NCI-H1092 (cell line): ENCODE measurements around the gene SLC26A2.

ENCODE experiments used
- DNase-seq: peaks from one replicate; lab custom pipeline; 2025; lab: John Stamatoyannopoulos, UW

Gene SLC26A2

DNA sequence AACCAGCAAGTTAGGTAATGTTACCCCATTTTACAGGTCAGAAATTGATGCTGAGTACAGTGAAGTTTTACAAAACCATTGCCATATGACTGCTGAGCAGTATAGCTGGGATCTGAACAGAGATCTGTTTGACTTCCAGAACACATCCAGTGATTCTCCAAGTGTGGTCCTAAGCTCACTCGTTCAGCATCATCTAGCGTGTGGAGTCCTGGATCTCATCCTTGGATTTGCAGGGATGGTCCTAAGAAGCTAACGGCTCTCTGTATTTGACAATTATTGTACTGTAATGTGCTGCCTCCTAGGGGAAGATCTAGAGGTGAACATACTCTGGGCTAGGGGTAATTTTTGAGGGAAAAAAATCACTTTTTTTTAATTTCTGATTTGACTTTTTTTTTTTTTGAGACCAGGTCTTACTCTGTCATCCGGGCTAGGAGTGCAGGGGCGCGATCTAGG, 1.4 kb downstream of the SLC26A2 start:
- no peak for DNase-seq

DNA sequence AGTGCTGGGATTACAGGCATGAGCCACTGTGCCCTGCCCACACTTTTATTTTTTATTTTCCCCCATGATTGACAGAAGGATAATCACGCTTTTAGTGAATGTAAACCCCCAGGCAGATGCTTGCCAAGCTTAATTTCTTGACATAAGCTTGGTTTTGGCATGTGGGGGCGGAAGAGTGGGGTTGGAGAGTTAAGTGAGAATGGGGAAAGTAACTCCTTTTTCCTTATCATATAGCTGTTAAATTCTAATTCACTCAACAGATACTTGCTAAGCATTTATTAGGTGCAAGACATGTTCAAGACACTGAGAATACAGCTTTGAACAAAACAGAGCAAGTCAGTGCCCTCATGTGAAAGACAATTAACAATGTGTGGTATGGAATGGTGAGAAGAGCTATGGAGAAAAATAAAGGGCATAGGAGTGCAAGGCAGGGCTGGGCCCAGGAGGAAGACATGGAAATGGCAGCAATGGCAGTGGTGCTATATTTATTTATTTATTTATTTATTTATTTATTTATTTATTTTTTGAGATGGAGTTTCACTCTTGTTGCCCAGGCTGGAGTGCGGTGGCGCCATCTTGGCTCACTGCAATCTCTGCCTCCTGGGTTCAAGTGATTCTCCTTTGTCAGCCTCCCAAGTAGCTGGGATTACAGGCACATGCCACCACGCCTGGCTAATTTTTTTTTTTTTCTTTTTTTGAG, 2.2 kb downstream of the SLC26A2 start:
- DNase-seq = no peak

DNA sequence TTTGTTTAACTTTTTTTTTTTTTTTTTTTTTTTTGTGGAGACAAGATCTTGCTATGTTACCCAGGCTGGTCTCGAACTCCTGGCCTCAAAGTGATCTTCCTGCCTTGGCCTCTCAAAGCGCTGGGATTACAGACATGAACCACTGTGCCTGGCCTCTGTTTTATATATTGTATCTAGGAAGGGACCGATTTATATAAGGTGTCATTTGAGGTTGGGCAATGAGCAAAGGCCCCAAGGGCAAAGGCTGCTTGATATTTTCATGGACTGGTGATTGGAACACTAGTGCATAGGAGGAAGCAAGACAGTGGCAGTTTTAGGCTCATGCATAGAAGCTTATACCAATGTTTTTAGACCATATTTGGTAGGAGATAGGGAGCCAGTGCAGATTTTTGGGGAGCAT, 3.2 kb downstream of the SLC26A2 start:
- no peak for DNase-seq

DNA sequence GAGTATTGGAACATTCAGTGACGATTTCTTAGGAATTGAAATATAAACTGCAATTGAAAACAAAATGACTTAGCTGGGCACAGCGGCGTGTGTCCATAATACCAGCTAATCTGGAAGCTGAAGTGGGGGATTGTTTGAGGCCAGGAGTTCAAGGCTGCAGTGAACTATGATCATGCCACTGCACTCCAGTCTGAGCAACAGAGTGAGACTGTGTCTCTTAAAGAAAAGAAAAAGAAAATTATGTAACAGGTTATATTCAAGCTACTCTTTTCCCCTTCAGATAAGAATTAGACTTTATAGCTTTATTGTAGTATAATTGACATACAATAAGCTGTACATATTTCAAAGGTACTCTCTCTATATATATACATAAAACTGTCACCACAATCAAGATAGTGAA, 6.4 kb downstream of the SLC26A2 start:
- no peak for DNase-seq

DNA sequence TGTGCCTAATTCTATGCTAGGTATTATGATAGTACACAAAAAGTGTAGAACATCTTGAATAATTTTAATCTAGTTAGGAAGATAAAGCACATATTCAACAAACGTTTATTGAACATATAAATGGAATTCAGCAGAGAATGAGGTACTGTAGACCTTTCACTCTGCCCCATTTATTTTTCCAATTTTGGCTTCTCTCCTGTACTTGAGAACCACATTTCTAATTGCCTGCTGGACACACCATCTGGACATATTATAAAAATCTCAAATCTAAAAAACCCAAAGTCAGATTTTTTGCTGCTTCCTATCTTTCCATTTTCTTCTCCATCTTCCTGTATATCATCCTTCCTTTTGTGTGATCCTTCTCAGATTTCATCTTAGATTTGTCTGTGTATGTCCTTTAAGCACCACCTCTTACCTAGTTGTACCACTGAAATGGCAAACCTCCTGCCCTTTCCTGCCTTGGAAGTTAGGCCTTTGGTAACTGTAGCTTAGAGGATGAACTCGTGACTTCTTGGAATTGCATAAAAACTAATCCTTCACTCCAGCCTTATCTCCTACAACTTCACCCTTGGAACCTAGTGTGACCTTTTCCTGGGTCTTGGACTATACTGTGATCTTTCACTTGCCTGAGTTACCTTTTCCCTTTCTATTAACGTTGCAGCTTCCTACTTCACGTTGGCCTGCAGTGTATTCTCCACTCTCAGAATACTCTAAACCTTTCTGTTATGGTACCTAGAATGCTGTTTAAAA, 8.8 kb downstream of the SLC26A2 start:
- DNase-seq = no peak

DNA sequence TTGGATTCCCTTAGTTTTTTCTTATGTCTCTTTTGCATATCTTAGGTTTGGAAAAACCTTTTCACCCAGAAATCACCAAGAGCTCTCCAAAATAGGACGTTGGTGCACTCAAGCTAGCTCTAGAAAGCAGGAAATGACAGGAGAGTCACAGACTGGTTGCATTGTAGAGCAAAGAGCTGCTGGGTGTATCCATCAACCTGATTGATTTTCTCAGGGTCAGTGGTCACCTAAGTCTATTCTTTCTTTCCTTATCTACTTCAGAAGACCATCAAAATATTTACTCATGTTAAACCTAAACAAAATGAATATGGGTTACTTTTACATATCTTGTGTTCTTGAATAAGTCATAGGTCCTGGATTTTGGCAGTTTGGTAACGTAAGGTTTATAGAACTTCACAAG, 14.9 kb downstream of the SLC26A2 start:
- no peak for DNase-seq

DNA sequence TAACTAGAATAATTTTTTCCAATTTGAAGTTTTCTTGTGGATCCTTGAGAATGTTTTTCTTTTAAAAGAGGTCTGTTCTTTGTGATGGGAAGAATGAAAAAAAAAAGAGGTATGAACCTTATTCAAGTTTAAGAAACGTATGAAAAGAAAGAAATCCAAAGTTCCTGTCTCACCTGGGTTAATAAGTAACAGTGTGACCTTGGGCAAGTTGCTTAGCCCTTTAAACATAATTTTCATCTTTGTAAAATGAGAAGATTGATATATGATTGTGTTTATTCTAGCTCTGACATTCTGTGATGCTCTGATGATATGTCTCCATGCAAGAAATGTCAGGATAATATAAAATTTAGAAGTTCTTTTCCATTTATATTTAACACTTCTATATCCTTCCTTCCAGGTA, 19.3 kb downstream of the SLC26A2 start:
- DNase-seq = no peak

DNA sequence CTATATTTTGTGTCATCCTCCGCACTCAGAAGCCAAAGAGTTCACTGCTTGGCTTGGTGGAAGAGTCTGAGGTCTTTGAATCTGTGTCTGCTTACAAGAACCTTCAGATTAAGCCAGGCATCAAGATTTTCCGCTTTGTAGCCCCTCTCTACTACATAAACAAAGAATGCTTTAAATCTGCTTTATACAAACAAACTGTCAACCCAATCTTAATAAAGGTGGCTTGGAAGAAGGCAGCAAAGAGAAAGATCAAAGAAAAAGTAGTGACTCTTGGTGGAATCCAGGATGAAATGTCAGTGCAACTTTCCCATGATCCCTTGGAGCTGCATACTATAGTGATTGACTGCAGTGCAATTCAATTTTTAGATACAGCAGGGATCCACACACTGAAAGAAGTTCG, 20.6 kb downstream of the SLC26A2 start:
- DNase-seq = no peak

DNA sequence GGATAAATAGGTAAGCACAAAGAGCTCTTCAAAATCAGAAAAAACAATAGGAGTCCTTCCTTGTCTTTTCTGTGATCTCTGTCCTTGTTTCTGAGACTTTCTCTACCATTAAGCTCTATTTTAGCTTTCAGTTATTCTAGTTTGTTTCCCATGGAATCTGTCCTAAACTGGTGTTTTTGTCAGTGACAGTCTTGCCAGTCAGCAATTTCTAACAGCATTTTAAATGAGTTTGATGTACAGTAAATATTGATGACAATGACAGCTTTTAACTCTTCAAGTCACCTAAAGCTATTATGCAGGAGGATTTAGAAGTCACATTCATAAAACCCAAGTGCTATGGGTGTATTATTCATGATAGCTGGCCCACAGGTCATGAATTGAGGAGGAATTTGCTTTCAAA, 21.9 kb downstream of the SLC26A2 start:
- DNase-seq = no peak

DNA sequence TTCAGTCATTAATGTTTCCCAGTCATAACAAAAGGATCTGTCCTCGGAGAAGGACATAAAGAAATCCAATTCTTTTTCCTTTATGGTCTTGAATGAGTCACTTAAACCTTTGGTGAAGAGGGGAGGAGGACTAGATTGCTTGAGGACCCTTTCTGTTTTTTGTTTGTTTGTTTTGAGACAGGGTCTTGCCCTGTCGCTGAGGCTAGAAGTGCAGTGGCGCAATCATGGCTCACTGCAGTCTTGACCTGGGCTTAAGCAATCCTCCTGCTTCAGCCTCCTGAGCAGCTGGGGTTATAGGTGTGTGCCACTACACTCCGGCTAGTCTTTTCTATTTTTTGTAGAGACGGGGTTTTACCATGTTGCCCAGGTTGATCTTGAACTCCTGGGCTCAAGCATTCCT, 27.6 kb downstream of the SLC26A2 start:
- DNase-seq = no peak

DNA sequence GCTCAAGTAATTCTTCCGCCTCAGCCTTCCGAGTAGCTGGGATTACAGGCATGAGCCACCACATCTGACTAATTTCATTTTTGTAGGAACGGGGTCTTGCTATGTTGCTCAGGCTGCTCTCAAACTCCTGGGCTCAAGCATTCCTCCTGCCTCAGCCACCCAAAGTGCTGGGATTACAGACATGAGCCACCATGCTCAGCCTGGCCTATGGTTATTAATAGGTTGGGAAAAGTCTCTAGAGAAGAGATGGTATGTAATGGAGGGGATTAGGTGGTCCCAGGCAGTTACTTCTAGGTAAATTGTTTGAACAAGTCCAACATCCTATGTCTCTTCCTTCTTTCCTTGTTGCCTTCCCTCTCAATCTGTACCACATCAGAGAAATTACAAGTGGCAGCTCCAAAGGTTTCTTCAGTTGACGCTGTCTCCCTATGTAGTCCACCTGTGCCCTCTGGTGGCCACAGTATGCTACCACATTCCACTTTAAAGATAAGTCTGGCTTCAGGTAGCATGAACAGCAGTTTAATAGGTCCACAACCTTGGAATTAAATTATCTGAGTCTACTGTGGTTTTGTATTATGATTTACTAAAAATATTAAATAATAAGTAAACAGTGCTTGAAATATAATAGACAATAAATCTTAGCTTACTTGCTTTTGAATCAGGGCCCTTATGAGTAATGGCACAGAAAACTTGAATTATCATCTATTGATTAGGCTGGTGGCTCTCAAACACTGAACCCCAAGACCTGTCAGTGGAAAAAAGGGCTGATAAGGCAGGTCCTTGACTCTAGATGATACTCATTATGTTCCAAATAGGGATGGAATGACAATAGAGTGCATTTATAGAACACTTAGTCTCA, 30.2 kb downstream of the SLC26A2 start:
- peak; percentile 27 for DNase-seq

DNA sequence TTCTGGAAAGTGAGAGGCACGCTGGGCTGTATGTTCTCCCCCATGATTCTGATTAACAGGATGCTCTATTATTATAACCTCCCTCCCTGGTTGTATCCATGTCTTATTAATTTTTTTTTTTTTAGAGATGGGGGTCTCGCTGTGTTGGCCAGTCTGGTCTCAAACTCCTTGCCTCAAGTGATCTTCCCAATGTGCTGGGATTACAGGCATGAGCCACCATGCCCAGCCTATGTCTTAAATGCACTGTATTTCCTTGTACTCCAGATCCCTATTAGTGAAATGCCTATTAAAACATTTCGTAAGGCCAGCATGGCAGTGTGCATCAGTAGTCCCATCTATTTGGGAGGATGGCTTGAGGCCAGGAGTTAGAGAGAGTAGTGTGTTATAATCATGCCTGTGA, 32.9 kb downstream of the SLC26A2 start:
- no peak for DNase-seq

DNA sequence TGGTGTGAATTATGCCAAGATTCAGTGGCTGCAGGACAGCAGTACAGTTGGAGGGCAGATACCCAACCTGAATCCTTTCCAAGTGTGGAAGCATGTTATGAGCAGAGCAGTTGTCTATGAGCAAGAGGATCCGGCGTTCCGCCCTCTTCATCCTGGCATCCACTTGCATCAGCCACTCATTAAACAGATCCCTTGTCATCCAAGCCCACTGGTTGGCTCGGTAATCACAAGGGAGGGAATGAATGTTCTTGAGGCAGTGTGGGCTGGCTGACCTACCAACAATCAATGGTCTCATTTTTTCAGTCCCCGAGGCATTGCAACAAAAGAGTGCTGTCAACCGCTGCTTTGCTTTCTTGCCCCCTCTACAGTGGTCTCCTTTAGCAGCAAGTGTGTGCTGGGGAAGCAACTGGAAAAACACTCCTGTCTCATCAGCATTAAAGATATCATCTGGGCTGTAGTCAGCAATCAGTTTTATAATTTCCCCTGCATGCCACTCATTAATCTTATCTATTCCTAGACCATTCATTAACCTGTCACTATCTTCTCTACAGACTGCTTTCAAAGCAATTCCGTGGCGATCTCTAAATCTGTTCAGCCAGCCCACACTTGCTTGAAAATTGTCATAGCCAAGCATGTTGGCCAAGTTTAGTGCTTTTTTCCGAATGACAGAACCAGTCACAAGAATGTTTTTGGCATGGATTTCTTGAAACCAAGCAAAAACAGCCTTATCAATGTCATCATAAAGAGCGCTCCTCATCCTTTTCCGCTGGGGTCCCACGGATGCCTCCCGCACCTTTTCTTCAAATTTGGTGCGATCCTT, 35.0 kb downstream of the SLC26A2 start:
- no peak for DNase-seq

DNA sequence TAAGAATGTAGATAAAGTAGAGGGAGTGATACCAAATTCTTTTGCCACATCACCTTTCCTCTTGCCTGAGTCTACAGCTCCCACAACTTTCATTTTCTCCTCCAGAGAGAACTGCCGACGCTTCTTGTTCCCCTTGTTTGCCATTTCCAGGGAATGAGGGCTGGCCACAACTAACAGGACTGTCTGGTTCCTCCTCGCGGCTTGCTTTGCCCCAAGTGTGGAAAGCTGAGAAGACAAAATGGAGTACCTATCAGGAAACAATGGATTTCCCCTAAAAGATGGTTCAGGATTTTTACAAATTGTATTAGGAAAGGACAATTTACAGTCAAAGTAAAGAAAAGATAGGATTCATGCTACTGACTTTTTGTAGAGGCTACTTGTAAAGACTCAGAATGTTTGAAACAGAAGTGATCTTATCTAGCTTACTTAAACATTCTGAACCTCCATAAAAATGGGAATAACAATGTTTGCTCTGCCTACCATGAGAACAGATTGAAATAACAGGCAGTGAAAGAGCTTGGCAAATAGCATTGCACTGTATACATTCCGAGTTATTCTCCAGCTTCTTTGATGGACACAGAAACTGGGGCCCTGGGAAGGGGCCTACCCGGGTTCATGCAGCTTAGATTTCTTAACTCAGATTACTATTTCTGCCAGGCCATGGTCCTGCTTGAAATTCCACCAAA, 35.8 kb downstream of the SLC26A2 start:
- no peak for DNase-seq

DNA sequence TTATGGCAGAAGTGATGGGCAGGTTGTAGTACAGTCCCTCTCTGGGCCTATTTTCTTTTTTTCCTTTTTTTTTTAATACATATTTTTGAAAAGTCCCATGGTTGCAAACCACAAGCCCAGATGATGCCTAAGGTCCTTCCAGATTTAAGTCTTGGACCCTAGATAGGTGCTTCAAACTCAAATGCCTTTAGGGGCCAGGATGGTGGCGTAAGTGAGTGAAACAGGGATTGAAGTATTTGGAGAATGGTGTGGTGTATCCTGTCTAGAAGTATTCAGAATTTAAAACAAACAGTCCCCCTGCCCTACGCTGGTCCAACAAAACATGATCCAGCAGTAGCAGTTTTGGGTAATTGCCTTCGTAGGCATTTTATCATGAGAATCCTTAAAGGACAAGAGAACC, 37.7 kb downstream of the SLC26A2 start:
- DNase-seq = no peak

DNA sequence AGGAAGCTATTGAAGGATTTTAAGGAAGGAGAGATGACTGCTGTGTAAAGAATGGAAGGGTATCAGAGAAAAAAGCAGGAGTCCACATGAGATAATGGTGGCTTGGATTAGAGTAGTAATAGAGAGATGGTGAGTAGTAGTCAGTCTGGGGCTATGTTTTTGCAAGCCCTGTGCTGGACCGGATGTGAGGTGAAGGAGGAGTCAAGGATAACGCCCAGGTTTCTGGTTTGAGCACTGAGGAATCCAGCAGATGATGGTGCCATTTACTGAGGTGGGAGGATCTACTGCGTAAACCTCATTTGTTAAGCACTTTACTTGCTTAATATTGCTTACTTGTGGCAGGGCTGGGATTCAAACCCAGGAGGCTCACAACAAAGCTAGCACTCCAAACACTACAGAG, 38.8 kb downstream of the SLC26A2 start:
- no peak for DNase-seq

DNA sequence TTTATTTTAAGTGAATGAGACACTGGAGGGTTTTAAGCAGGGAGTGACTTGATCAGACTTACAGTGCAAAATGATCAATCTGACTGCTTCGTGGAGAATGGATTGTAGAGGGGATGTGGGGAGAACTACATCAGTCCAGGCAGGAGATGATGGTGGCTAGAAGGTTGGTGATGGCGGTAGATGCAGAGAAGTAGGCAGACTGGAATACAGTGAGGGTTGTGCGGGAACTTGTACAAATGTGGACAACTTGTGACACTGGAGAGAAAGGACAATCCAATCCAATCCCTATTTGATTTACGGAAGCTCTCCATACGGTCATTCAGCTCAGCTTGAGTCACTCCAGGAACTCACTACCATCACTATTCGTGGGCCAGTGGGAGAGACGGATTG, 39.3 kb downstream of the SLC26A2 start:
- DNase-seq = no peak

DNA sequence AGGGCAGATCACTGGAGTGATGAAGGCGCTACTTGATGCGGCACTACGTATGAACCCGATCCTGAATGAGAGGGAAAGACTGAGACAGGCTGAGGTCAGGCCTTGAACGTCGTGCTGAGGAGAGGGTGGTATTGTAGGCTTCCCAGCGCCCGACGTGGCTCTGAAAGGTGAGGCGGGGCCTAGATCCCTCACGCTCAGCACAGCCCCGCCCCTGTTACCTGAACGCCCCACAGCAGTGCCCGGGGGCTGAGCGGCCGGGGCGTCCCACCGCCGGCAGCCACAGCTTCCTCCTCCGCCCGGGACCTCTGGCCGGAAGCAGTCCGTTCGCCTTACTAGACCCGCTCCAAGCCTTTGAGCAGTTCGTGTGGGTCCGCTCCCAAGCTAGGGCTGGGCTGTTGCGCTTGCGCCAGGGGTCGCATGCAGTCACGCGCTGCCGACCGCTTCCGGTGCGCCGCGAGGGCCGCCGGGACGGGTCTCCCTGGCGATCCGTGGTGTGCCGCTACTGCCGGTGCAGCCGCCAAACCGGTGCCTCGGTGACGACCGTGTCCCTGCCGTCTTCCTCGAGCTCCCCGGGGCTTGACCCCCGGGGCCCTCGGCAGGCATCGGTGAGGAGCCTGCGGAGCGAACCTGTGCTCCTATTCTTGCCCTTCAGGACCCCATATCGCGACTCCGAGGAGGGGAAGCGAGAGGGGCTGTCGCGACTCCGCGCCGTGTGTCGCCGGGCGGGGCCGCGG, 39.9 kb downstream of the SLC26A2 start, which contains the start of the genes HMGXB3 and TIGD6:
TSS of gene HMGXB3 (plus strand) at position 484 of the 734 bp plus-strand sequence. CDS start 4,114 bp downstream, outside the sequence.
TSS of gene TIGD6 (minus strand) at position 399 of the 734 bp plus-strand sequence. CDS start 4,306 bp downstream, outside the sequence.
- DNase-seq = peak; percentile 79

DNA sequence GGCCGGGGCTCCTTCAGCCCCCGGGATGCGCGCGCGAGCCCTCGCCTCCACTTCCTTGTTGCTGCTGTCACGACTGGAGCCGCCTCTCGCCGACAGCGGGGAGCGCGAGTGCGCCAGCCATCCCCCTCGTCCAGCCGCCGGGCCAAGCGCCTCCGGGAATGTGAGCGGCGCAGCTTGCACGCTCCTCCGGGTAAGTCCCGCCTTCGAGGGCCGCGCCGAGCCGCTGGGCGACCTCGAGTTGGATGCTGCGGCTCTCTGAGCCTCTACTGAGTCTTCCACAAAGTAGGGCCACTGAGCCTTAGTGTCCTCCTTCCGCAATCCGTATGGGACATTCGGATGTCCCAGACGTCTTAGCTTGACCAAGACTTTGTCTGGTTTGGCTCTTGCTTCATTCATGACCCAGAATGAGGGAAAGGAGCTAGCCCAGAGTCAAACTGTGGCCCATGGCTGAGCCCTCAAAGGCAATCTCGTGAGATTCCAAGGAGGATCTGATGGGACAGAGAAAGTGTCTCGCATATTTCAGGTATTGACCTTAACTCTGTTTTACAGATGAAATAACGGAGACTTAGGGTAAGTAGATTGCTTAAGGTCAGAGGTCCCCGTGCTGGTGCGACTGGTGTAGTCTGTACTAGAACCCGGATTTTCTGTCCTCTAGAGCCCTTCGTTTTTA, 40.6 kb downstream of the SLC26A2 start:
- no peak for DNase-seq
